Spleen (tissue), 11 donors: ENCODE measurements around the gene H2AZ2. TPM values are rescaled to one million over a fixed set of nuclear protein-coding genes. Genes with fewer than 3 reads are reported as not detected.

Experiments
- DNase-seq: peaks from one replicate; pipeline ENCODE4 v3.0.0-alpha.2; 2020
- H3K27ac ChIP-seq, 8 donors: fragments of 200-600 bp; sonication (generic) in 7 of 8; 1 replicate in 4 of 8; 2 replicates in 4 of 8; pipeline versions ENCODE4 v1.5.0 to v1.8.0; 2016 to 2021; ENCODE audit warnings: inconsistent platforms in 4 of 8, mild to moderate bottlenecking in 4 of 8, moderate library complexity in 1 of 8
- H3K27me3 ChIP-seq, 7 donors: fragments of 200-600 bp; sonication (generic) in 6 of 7; replicated peaks in 1 of 7; 1 replicate in 4 of 7; 2 replicates in 3 of 7; pipeline versions ENCODE4 v1.5.0 to v1.8.0; 2016 to 2021; ENCODE audit warnings: inconsistent platforms in 3 of 7, mild to moderate bottlenecking in 1 of 7
- H3K36me3 ChIP-seq, 6 donors: fragments of 200-600 bp; sonication (generic) in 5 of 6; 1 replicate in 4 of 6; 2 replicates in 2 of 6; pipeline versions ENCODE4 v1.5.0 to v1.8.0; 2016 to 2021; ENCODE audit warnings: inconsistent platforms in 2 of 6
- H3K4me1 ChIP-seq, 6 donors: fragments of 200-600 bp; sonication (generic) in 5 of 6; 1 replicate in 3 of 6; 2 replicates in 3 of 6; pipeline versions ENCODE4 v1.5.0 to v1.8.0; 2016 to 2021; ENCODE audit warnings: inconsistent platforms in 3 of 6
- H3K4me3 ChIP-seq, 8 donors: fragments of 200-600 bp; sonication (generic) in 7 of 8; 1 replicate in 4 of 8; 2 replicates in 4 of 8; pipeline versions ENCODE4 v1.5.0 to v1.8.0; 2016 to 2021; ENCODE audit warnings: inconsistent platforms in 4 of 8, mild to moderate bottlenecking in 4 of 8, moderate library complexity in 2 of 8
- H3K9me3 ChIP-seq, 8 donors: fragments of 200-600 bp; sonication (generic) in 7 of 8; 1 replicate in 4 of 8; 2 replicates in 4 of 8; pipeline versions ENCODE4 v1.5.0 to v1.8.0; 2016 to 2021; ENCODE audit warnings: inconsistent platforms in 4 of 8
- POLR2A ChIP-seq, 3 donors: fragments of 450-650 bp; IDR thresholded peaks; one replicate each; pipeline ENCODE4 v1.5.1; 2017; ENCODE audit warnings: antibody characterized with exemption in 3 of 3, mild to moderate bottlenecking in 1 of 3
- POLR2AphosphoS5 ChIP-seq, 3 donors: sonication (generic); formaldehyde crosslinking; IDR thresholded peaks; one replicate each; pipeline ENCODE4 v1.5.1; 2017; ENCODE audit warnings: antibody characterized with exemption in 3 of 3
- WGBS, 5 donors: extraction: QIAGEN DNeasy Blood & Tissue Kit in 3 of 5; methylation state at CpG; one replicate each; pipeline versions ENCODE4 v1.1.5 to v1.1.7; 2013 to 2018; 5-methylcytosine and 5-hydroxymethylcytosine counted together
- intact Hi-C: fragments of 100-400 bp; cut with DNase I; formaldehyde crosslinking; loops from one replicate; pipeline ENCODE4 v1.15.0; 2023; ENCODE audit warnings: low total_unique reads
- polyA plus RNA-seq, 3 donors: library from polyadenylated mRNA; stranded (reverse); fragments of 200-250 nt; gene quantifications; one replicate each; pipeline ENCODE4 v1.2.1, GENCODE V29; 2013
- total RNA-seq, 7 donors: library from RNA; depleted of rRNA in 3 of 7; stranded (reverse); fragments of >200 nt in 3 of 7; fragmentation: NEBNext Ultra II Directional in 4 of 7; extraction: Animal tissue kit (Norgen Biotek cat#: 25700) in 4 of 7; gene quantifications; one replicate each; pipeline versions ENCODE4 v1.1.0 to v1.2.1, GENCODE V29; 2016 to 2021
- TF ChIP-seq, protein P1 (sequence below), 11 experiments: fragments of 200-600 bp in 7 of 11; fragments of 450-650 bp in 4 of 11; sonication (generic) in 4 of 11; IDR thresholded peaks in 8 of 11; conservative IDR thresholded peaks in 3 of 11; 1 replicate in 7 of 11; 2 replicates in 4 of 11; pipeline versions ENCODE4 v1.4.0 to v1.8.0; 2016 to 2021; ENCODE audit warnings: antibody characterized with exemption in 11 of 11, inconsistent platforms in 4 of 11, mild to moderate bottlenecking in 1 of 11
- donor health status: healthy with polysubstance abuse.
- donor health status: DM: no; HTN: no; CAD: no; lungs with moderate emphysema.
- donor health status: DM: no; HTN: no; CAD: no.
- donor health status: Bipolar disorder and iron deficiency.
- donor health status: healthy.
- donor health status: DM: no; HTN: no; CAD: no.
- donor health status: DM: yes; HTN: yes; CAD: no.

H2AZ2 gene
- total and polyA plus RNA-seq, 10 donors, result 74.7 to 147 (median 113) TPM

DNA sequence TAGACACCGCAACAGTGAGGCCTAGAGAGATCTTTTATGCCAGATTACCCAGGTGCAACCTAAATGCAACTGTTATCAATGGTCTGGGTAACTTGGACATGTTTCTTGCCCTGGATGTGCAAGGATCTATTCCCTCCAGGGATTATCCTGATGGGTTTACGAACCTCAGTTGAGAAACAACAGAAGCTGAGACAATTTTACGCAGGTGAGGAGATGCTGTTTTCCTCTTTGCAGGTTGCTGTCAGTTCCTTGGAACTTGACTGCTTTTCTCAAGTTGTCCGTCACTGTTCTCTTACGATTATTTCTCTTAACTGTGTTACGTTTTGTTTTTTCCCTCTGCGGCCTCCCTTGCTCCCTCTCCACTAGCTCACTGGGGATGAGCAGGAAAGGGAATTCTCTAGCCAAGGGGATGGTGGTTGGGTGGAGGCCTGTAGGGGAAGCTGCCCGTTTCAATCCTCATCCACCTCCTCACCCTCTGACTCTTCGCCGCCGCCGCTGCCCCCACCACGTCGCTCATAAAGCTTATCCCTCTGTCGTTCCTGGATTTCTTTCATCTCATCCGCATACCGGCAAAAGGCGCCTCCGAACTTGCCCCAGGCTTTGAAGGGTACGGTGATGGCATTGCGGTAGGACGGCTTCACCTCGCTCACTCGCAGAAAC is 36.2 kb upstream of the H2AZ2 start:
- Histone ChIP-seq H3K9me3 (peaks cover 0 to 17% (median 4%) of the 10 kb centered on the region in 8 donors), H3K4me3 (peak overlapping the region; percentile 72 to 92 (median 80)), H3K27ac (peak overlapping the region; percentile 90 to 100 (median 99)), H3K27me3 (no peaks in the 10 kb centered on the region), H3K36me3 (peaks cover 0 to 18% (median 0%) of the 10 kb centered on the region in 6 donors), H3K4me1 (peaks cover 45 to 76% (median 68%) of the 10 kb centered on the region in 6 donors)
- WGBS, 5 donors, result 19 to 30% (median 24%) methylated on average over 22 to 24 of the region's 24 CpGs
- TF ChIP-seq, protein P1, sequence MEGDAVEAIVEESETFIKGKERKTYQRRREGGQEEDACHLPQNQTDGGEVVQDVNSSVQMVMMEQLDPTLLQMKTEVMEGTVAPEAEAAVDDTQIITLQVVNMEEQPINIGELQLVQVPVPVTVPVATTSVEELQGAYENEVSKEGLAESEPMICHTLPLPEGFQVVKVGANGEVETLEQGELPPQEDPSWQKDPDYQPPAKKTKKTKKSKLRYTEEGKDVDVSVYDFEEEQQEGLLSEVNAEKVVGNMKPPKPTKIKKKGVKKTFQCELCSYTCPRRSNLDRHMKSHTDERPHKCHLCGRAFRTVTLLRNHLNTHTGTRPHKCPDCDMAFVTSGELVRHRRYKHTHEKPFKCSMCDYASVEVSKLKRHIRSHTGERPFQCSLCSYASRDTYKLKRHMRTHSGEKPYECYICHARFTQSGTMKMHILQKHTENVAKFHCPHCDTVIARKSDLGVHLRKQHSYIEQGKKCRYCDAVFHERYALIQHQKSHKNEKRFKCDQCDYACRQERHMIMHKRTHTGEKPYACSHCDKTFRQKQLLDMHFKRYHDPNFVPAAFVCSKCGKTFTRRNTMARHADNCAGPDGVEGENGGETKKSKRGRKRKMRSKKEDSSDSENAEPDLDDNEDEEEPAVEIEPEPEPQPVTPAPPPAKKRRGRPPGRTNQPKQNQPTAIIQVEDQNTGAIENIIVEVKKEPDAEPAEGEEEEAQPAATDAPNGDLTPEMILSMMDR (IDR thresholded peaks at IDR 0.05 in 8 of 11, conservative IDR thresholded peaks at IDR 0.05 in 3 of 11), result no peak
- no peak for TF ChIP-seq POLR2A (IDR thresholded peaks at IDR 0.05)
- no peak for TF ChIP-seq POLR2AphosphoS5 (IDR thresholded peaks at IDR 0.05)
- DNase-seq, result no peak
- intact Hi-C loops, result no loop called here

DNA sequence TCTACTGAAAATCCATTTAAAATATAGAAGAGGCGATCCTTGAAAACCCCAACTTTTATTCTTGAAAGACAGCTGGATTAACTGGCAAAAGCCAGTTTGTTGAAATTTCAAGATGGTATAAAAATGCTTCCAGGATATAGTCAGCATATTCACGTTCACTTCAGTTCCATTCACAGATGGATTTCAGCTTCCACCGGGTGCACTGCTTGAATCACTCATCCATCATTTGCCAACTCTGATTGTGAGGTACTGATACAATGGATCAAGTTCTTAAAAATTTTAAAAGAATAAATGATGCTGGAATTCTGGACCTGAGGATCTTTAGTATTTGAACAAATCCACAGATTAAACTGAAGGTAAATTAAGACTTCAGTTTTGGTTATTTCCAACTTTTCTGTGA is 35.0 kb upstream of the H2AZ2 start:
- peaks cover 0 to 18% (median 0%) of the 10 kb centered on the region in 6 donors for H3K36me3 ChIP-seq
- H3K4me3 ChIP-seq, result peak overlapping the region in 2 of 8 donors; percentile 24 to 80
- TF ChIP-seq, protein P1 (IDR thresholded peaks at IDR 0.05 in 8 of 11, conservative IDR thresholded peaks at IDR 0.05 in 3 of 11), result no peak
- TF ChIP-seq POLR2A (IDR thresholded peaks at IDR 0.05) (no peak), POLR2AphosphoS5 (IDR thresholded peaks at IDR 0.05) (no peak)
- no peaks in the 10 kb centered on the region for H3K27me3 ChIP-seq
- no peak for DNase-seq
- peaks cover 0 to 17% (median 4%) of the 10 kb centered on the region in 8 donors for H3K9me3 ChIP-seq
- WGBS, 5 donors, result 58 to 71% (median 66%) methylated on average over 3 of the region's 3 CpGs
- peaks cover 45 to 88% (median 74%) of the 10 kb centered on the region in 6 donors for H3K4me1 ChIP-seq
- no peak overlapping the region for H3K27ac ChIP-seq
- intact Hi-C loops, result no loop called here

GRCh38 chr7:44881610-44882009 is 33.7 kb upstream of the H2AZ2 start:
- Histone ChIP-seq H3K36me3 (peaks cover 0 to 24% (median 0%) of the 10 kb centered on the region in 6 donors), H3K27ac (peak overlapping the region in 4 of 8 donors; percentile 1 to 58 (median 8)), H3K9me3 (peaks cover 0 to 17% (median 4%) of the 10 kb centered on the region in 8 donors), H3K27me3 (no peaks in the 10 kb centered on the region), H3K4me1 (peaks cover 45 to 81% (median 71%) of the 10 kb centered on the region in 6 donors), H3K4me3 (peak overlapping the region in 4 of 8 donors; percentile 2 to 80 (median 14))
- TF ChIP-seq, protein P1 (IDR thresholded peaks at IDR 0.05 in 8 of 11, conservative IDR thresholded peaks at IDR 0.05 in 3 of 11), result no peak
- intact Hi-C loops, result no loop called here
- DNase-seq, result no peak

DNA sequence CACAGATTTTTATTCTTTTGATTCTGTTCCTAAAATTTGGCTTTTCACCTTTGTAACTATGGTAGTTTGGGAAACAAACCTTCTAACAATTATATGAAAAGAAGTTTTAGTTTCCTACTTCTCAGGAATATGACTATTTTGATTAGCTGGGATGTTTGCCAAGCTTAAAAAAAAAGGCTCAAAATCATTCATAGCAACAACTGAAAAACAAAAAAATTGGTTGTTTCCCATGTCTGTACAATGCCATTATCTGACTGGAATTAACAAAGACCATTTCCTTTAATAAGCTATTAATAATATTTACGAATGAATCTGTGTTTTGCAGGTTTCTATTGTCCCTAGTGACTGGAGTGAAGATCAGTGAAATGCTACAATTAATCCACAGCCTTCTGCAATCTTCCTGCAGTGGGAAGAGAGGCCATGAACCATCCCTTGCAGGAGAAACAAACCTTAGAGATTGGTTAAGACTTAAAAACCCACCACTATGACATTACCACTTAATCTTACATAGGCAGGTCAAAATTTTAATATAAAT is 33.2 kb upstream of the H2AZ2 start:
- no peak for DNase-seq
- intact Hi-C loops, result no loop called here
- H3K4me1 ChIP-seq, result peaks cover 45 to 81% (median 68%) of the 10 kb centered on the region in 6 donors
- TF ChIP-seq POLR2A (IDR thresholded peaks at IDR 0.05) (no peak), POLR2AphosphoS5 (IDR thresholded peaks at IDR 0.05) (no peak)
- TF ChIP-seq, protein P1 (IDR thresholded peaks at IDR 0.05 in 8 of 11, conservative IDR thresholded peaks at IDR 0.05 in 3 of 11), result no peak
- H3K27me3 ChIP-seq, result no peaks in the 10 kb centered on the region
- peak overlapping the region in 5 of 8 donors; percentile 0 to 80 (median 8) for H3K4me3 ChIP-seq
- peaks cover 0 to 24% (median 0%) of the 10 kb centered on the region in 6 donors for H3K36me3 ChIP-seq
- peaks cover 0 to 17% (median 4%) of the 10 kb centered on the region in 8 donors for H3K9me3 ChIP-seq
- H3K27ac ChIP-seq, result peak overlapping the region in 4 of 8 donors; percentile 1 to 58 (median 15)
- WGBS, 5 donors, result 23 to 59% (median 26%) methylated on average over 1 of the region's 1 CpG
